Right atrium auricular region (tissue), 2 donors: ENCODE data around the gene NTSR1. TPM values are rescaled to one million over a fixed set of nuclear protein-coding genes. Genes with fewer than 3 reads are reported as not detected.

Experiments
- DNase-seq: peaks from one replicate; pipeline ENCODE4 v3.0.0-alpha.2; 2019; ENCODE audit warnings: low spot score
- H3K27ac ChIP-seq, 2 donors: fragments of 200-600 bp; sonication (generic); 1 replicate in 1 of 2; 2 replicates in 1 of 2; pipeline ENCODE4 v1.5.1; 2016 to 2019
- H3K27me3 ChIP-seq, 2 donors: fragments of 200-600 bp; sonication (generic); one replicate each; pipeline versions ENCODE4 v1.5.1 to v1.6.0; 2017 to 2019
- H3K36me3 ChIP-seq: fragments of 200-600 bp; sonication (generic); one replicate; pipeline ENCODE4 v1.5.1; 2016
- H3K4me1 ChIP-seq, 2 donors: fragments of 200-600 bp; sonication (generic); one replicate each; pipeline versions ENCODE4 v1.5.1 to v1.6.0; 2017 to 2019
- H3K4me3 ChIP-seq, 2 donors: fragments of 200-600 bp; sonication (generic); 1 replicate in 1 of 2; 2 replicates in 1 of 2; pipeline ENCODE4 v1.5.1; 2017 to 2019; ENCODE audit warnings: mild to moderate bottlenecking in 1 of 2, moderate library complexity in 1 of 2
- H3K9me3 ChIP-seq, 2 donors: fragments of 200-600 bp; sonication (generic); one replicate each; pipeline ENCODE4 v1.5.1; 2019
- CTCF ChIP-seq, 2 donors: fragments of 200-600 bp; sonication (generic); IDR thresholded peaks; one replicate each; pipeline ENCODE4 v1.5.1; 2019; ENCODE audit warnings: antibody characterized with exemption in 2 of 2
- total RNA-seq, 2 donors: library from RNA; depleted of rRNA; stranded (reverse); fragments of >200 nt; gene quantifications; one replicate each; pipeline ENCODE4 v1.1.0, GENCODE V29; 2016

NTSR1 gene
- total RNA-seq, 2 donors from 2014 or later: 0.43 TPM; not detected in 1

GRCh38 chr20:62709537-62709905 lies 885 bp downstream of the NTSR1 start:
- no peak for DNase-seq
- Histone ChIP-seq H3K27ac (no peak overlapping the region), H3K9me3 (no peaks in the 10 kb centered on the region), H3K36me3 (no peaks in the 10 kb centered on the region), H3K27me3 (peaks cover 5 to 34% of the 10 kb centered on the region in 2 donors), H3K4me3 (no peak overlapping the region), H3K4me1 (peaks cover 0 to 29% of the 10 kb centered on the region in 2 donors)
- no peak for TF ChIP-seq CTCF (IDR thresholded peaks at IDR 0.05)

GRCh38 chr20:62710221-62710885 lies 1.7 kb downstream of the NTSR1 start:
- Histone ChIP-seq H3K9me3 (no peaks in the 10 kb centered on the region), H3K36me3 (no peaks in the 10 kb centered on the region), H3K4me1 (peaks cover 0 to 24% of the 10 kb centered on the region in 2 donors), H3K4me3 (no peak overlapping the region), H3K27ac (no peak overlapping the region), H3K27me3 (peaks cover 5 to 34% of the 10 kb centered on the region in 2 donors)
- no peak for TF ChIP-seq CTCF (IDR thresholded peaks at IDR 0.05)
- no peak for DNase-seq

- no peak for DNase-seq
- peaks cover 5 to 34% of the 10 kb centered on the region in 2 donors for H3K27me3 ChIP-seq
- no peaks in the 10 kb centered on the region for H3K36me3 ChIP-seq
- peaks cover 0 to 24% of the 10 kb centered on the region in 2 donors for H3K4me1 ChIP-seq
- no peak for TF ChIP-seq CTCF (IDR thresholded peaks at IDR 0.05)
- H3K27ac ChIP-seq: no peak overlapping the region
- H3K4me3 ChIP-seq: no peak overlapping the region
- no peaks in the 10 kb centered on the region for H3K9me3 ChIP-seq
Measured at GRCh38 chr20:62710886-62711702, 2.5 kb downstream of the NTSR1 start.

- DNase-seq: no peak
- Histone ChIP-seq H3K27me3 (peaks cover 5 to 34% of the 10 kb centered on the region in 2 donors), H3K4me1 (peaks cover 0 to 24% of the 10 kb centered on the region in 2 donors)
Measured at GRCh38 chr20:62711703-62712101, 3.1 kb downstream of the NTSR1 start.

GRCh38 chr20:62712606-62713005 lies 4.0 kb downstream of the NTSR1 start:
- no peaks in the 10 kb centered on the region for H3K9me3 ChIP-seq
- TF ChIP-seq CTCF (IDR thresholded peaks at IDR 0.05): no peak
- peaks cover 0 to 24% of the 10 kb centered on the region in 2 donors for H3K4me1 ChIP-seq
- H3K27ac ChIP-seq: no peak overlapping the region
- H3K36me3 ChIP-seq: no peaks in the 10 kb centered on the region
- DNase-seq: no peak
- H3K27me3 ChIP-seq: peaks cover 5 to 30% of the 10 kb centered on the region in 2 donors
- no peak overlapping the region for H3K4me3 ChIP-seq

More at GRCh38 chr20:62711703-62712101, 3.1 kb downstream of the NTSR1 start:
- H3K9me3 ChIP-seq: no peaks in the 10 kb centered on the region
- H3K36me3 ChIP-seq: no peaks in the 10 kb centered on the region
- H3K27ac ChIP-seq: no peak overlapping the region
- H3K4me3 ChIP-seq: no peak overlapping the region
- TF ChIP-seq CTCF (IDR thresholded peaks at IDR 0.05): no peak
